Dermis lymphatic vessel endothelial cell (primary cell): ENCODE data around the gene TMEM115. TPM values are rescaled to one million over a fixed set of nuclear protein-coding genes. Genes with fewer than 3 reads are reported as not detected.

Experiments
- total RNA-seq: library from RNA; depleted of rRNA; stranded (reverse); fragments of >200 nt; gene quantifications from 2 replicates; pipeline ENCODE4 v1.2.1, GENCODE V29; 2014

The TMEM115 gene, protein sequence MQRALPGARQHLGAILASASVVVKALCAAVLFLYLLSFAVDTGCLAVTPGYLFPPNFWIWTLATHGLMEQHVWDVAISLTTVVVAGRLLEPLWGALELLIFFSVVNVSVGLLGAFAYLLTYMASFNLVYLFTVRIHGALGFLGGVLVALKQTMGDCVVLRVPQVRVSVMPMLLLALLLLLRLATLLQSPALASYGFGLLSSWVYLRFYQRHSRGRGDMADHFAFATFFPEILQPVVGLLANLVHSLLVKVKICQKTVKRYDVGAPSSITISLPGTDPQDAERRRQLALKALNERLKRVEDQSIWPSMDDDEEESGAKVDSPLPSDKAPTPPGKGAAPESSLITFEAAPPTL
- 30.0 and 35.7 TPM in 2 replicates for total RNA-seq

GRCh38 chr3:50358911-50359759 is at the start of gene TMEM115:
Gene TMEM115 (minus strand): TSS chr3:50359521. CDS start chr3:50359063, 458 bp downstream.

DNA sequence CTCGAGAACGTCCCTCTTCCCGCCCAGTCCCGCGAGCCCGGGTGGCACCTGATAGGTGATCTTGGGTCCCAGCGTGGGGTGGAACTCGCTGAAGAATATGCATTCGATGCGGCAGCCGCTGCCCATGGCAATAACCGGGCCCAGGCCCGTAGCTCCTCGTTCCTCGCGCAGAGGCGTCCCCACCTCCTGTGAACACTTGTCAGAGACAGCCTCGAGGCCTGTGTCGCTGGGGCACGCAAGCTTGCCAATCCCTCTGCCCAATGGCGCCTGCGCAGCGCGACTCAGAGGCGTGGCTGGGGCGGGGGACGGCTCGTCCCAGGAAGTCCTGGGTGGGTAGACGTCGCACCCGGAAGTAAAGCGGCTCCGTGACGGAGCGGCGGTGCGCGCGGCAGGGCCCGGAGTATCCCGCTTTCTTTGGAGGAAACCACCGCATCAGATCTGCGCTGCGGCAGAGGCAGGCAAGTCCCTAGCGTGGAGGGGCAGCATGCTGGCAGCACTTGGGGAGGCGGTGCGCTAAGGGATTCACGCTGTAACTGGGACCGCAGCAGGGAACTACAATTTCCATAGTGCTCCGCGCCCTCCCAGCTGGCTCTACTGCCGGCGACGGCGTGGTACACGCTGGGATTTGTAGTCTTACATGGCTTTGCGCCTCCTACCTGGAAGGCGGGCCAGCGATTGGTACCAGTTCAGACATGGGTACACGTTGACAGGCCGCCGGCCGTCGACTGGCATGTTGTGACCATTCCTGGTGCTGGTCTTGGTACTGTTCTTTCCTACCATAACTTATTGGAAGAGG is 8.6 kb downstream of the TMEM115 start, which contains the start of the genes CYB561D2 and NPRL2:
Gene CYB561D2, plus strand, starts transcription at position 336 of the 796 bp plus-strand sequence. CDS start 572 bp downstream, outside the sequence.
Gene NPRL2, minus strand, starts transcription at position 249 of the 796 bp plus-strand sequence. Its CDS starts 123 bp downstream, at position 126.

DNA sequence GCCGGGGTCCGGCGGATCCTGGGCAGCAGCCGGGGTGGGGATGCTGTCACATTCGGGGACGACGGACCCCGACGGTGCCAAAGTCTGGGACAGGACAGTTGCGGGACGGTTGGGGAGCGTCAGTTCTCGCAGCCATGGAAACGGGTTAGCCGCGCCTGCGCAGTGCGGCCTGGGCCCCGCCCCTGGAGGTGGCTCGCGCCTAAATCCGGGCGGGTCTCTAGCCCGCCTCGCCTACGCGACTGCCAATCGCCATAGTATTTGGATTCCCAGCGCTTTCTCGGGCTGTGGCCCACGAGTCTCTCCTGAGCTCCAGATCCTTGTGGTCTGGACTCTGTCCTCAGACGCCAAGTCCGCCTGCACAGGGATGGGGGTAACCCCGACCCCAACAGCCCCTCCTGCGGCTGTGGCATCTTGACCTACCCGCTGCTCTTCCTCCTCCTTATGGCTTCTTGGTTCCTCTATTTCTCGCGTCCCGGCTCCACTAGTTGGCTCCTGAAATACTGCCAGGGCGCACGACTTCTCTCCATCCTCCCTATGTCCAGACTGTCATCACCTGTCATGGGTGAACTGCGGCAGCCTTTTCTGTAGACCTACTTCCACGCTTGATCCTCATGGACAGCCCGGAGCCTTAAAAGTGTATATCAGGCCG is 13.6 kb downstream of the TMEM115 start, which contains the start of gene ZMYND10:
Gene ZMYND10, minus strand, starts transcription at position 147 of the 649 bp plus-strand sequence. CDS start 153 bp downstream, outside the sequence.

DNA sequence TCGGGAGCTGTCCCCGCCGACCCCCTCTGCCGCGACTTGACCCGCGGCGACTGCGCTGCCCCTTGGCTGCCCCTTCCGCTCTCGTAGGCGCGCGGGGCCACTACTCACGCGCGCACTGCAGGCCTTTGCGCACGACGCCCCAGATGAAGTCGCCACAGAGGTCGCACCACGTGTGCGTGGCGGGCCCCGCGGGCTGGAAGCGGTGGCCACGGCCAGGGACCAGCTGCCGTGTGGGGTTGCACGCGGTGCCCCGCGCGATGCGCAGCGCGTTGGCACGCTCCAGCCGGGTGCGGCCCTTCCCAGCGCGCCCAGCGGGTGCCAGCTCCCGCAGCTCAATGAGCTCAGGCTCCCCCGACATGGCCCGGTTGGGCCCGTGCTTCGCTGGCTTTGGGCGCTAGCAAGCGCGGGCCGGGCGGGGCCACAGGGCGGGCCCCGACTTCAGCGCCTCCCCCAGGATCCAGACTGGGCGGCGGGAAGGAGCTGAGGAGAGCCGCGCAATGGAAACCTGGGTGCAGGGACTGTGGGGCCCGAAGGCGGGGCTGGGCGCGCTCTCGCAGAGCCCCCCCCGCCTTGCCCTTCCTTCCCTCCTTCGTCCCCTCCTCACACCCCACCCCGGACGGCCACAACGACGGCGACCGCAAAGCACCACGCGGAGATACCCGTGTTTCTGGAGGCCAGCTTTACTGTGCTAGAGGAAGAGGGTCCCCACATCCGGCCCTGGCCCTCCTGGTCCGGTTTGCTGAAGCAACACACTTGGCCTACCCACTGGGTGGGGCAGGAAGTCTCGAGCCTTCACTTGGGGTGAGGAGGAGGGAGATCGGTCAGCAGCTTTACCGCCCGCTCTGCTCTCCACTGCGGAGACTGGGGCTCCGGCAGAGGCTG is 18.6 kb downstream of the TMEM115 start, which contains the start of gene RASSF1:
Gene RASSF1, minus strand, starts transcription at position 389 of the 882 bp plus-strand sequence. Its CDS starts 31 bp downstream, at position 358.

DNA sequence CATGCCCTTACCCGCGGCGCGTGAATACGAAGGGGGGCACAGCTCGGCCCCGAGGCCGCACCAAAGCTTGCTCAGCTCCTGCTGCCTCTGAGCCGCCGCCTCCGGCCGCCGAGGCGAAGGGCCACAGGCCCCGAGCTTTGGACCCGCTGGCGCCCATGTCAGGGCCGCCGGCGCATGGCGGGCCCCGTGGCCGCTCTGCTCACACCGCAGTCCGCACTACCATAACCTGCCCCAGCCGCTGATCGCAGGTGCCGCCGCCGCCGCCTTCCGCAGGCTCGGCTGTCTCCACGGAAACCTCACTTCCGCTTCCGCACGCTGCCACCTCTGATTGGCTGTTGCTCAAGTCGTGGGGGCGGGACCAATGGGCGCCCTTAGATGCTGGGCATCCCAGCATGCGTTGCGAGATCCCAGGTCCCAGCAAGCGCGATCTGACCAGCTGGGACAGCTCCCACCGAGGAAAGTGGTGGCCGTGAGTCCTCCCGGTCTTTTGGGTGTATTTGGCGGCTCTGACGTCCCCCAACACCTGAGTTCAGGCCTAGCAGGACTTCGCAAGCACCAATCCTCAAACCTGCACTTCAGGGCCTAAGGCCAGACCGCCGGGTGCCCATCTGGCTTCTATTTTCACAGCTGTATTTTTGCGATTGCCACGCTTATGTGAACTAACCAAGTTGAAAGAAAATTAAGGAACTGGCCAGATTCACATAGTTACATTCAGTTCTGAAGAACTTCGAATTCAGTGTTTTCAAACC is 31.2 kb downstream of the TMEM115 start, which contains the start of gene TUSC2:
Gene TUSC2, minus strand, starts transcription at position 281 of the 749 bp plus-strand sequence. Its CDS starts 124 bp downstream, at position 157.

DNA sequence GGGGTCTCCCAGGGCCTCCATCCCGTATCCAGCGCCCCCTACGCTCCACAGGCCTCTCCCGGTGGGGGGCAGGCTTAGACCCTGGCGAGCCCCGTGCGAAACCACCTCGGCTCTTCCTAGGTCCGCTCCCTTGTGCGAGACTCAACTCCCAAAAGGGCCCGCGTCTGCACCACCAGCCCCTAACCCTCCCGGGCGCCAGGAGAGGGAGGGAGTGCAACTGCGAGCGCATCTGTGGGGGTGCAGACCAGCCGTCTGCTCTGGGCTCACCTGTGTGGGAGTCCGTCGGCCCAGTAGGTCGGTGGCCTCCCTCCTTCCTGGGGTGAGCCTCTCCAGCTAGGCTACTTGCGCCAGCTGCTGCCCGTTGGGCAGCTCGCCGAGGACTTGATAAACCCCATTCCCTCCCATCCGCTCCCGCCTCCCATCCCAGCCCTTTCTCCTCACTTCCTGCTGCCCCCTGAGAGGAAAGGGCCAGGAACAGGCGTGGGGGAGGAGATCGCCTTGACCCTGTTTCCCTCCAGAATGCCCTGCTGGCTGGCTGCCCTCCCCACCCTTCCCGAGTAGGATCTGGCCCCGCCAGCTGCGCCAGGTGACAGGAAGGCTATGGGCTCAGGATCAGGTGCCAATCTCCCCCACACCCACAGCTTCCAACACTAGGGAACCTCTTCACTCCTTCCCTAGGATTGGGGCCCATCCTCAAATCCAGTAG is 36.8 kb downstream of the TMEM115 start, which contains the start of gene HYAL2:
Gene HYAL2, minus strand, starts transcription at position 360 of the 706 bp plus-strand sequence. CDS start 2,256 bp downstream, outside the sequence.

Other genes with a start within 250 kb of the TMEM115 start
- gene SEMA3F, start 204.2 kb downstream of the TMEM115 start, total RNA-seq = 13.5 and 14.2 TPM in 2 replicates
- not detected in 2 replicates for gene GNAT1, start 167.9 kb downstream of the TMEM115 start, total RNA-seq
- gene SLC38A3, start 154.2 kb downstream of the TMEM115 start, total RNA-seq = under 0.01 and 0.17 TPM in 2 replicates
- gene GNAI2, start 123.3 kb downstream of the TMEM115 start, total RNA-seq = 332 and 397 TPM in 2 replicates
- 0.54 and 0.86 TPM in 2 replicates for gene SEMA3B, start 90.4 kb downstream of the TMEM115 start, total RNA-seq
- not detected in 2 replicates for gene LSMEM2, start 80.4 kb downstream of the TMEM115 start, total RNA-seq
- 78.2 and 93.9 TPM in 2 replicates for gene IFRD2, start 67.1 kb downstream of the TMEM115 start, total RNA-seq
- gene HYAL3, start 60.1 kb downstream of the TMEM115 start, total RNA-seq = 15.0 and 19.0 TPM in 2 replicates
- 3.7 and 5.1 TPM in 2 replicates for gene NAA80, start 60.1 kb downstream of the TMEM115 start, total RNA-seq
- gene HYAL1, start 55.9 kb downstream of the TMEM115 start, total RNA-seq = 6.4 and 7.6 TPM in 2 replicates
- 413 and 447 TPM in 2 replicates for gene HYAL2, start 36.8 kb downstream of the TMEM115 start, total RNA-seq
- gene TUSC2, start 31.3 kb downstream of the TMEM115 start, total RNA-seq = 20.5 and 23.8 TPM in 2 replicates
- gene RASSF1, start 18.7 kb downstream of the TMEM115 start, total RNA-seq = 15.3 and 24.7 TPM in 2 replicates
- under 0.01 and 0.11 TPM in 2 replicates for gene ZMYND10, start 13.8 kb downstream of the TMEM115 start, total RNA-seq
- 13.2 and 14.1 TPM in 2 replicates for gene NPRL2, start 8.7 kb downstream of the TMEM115 start, total RNA-seq
- gene CYB561D2, start 8.7 kb downstream of the TMEM115 start, total RNA-seq = 13.6 and 17.6 TPM in 2 replicates
- gene CACNA2D2, start 144.1 kb upstream of the TMEM115 start, total RNA-seq = under 0.01 TPM in 1 of 2 replicates, not detected in the other
- 1.1 and 1.6 TPM in 2 replicates for gene C3orf18, start 208.2 kb upstream of the TMEM115 start, total RNA-seq
- gene HEMK1, start 210.0 kb upstream of the TMEM115 start, total RNA-seq = 4.5 and 5.0 TPM in 2 replicates